GM18873 (cell line): ENCODE measurements around the gene CLDN22.
A peak's percentile ranks its signal among the peaks of the same experiment; 100 is the strongest.
"Not testable (repeated sequence)": the region's sequence is repeated elsewhere in the genome, so short reads cannot be mapped to it uniquely, and the experiment has no call there.

Source experiments
- ATAC-seq: cut with Tn5 transposase; IDR thresholded peaks from one replicate; pipeline ENCODE4 v1.9.1; 2021; ENCODE audit warnings: mild to moderate bottlenecking, moderate library complexity, moderate number of reproducible peaks; ENCODE audit not compliant: unreplicated experiment, low FRiP score

Gene CLDN22

DNA sequence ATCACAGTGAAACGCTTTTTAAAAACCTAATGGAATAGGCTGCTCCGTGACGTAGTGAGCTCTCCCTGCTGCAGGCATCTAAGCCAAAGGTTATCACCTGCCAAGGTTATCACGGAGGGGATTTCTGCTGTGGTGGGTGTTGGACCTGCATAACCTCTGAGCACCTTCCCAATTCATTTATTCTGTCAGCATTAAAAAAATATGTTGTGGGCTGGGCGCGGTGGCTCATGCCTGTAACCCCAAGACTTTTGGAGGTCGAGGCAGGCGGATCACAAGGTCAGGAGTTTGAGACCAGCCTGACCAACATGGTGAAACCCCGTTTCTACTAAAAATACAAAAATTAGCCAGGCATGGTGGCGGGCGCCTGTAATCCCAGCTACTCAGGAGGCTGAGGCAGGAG, 4.0 kb upstream of the CLDN22 start:
- ATAC-seq: not testable (repeated sequence)

- no peak for ATAC-seq
Observed at GRCh38 chr4:183323295-183323694, 3.2 kb upstream of the CLDN22 start.

- ATAC-seq: no peak
Observed at GRCh38 chr4:183322326-183322725, 2.2 kb upstream of the CLDN22 start, which contains the start of gene CLDN24. TSS of gene CLDN24 (minus strand) at chr4:183322426. CDS start at chr4:183322426, 0 bp downstream.

DNA sequence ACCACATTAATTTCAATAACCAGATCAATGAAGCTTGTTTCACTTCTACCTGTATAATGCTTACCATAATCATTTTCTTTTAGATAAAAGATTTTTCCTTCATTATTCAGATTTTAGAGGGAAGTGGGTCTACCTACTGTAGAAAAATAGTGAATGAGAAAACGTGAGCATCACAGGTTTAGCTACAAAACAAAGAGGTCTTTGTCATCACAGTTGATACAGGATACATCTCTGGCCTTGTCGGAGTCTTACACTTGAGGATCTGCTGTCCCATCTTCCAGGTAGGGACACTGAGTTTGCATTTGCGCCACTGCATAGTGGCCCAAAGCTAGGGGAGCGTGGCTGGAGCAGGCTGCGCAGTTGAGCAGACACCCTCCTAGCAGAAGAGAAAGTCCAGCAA, 1.4 kb upstream of the CLDN22 start:
- ATAC-seq: no peak

GRCh38 chr4:183321079-183321478, 1.0 kb upstream of the CLDN22 start:
- ATAC-seq: no peak

GRCh38 chr4:183318656-183319055, 1.4 kb downstream of the CLDN22 start:
- ATAC-seq: no peak

DNA sequence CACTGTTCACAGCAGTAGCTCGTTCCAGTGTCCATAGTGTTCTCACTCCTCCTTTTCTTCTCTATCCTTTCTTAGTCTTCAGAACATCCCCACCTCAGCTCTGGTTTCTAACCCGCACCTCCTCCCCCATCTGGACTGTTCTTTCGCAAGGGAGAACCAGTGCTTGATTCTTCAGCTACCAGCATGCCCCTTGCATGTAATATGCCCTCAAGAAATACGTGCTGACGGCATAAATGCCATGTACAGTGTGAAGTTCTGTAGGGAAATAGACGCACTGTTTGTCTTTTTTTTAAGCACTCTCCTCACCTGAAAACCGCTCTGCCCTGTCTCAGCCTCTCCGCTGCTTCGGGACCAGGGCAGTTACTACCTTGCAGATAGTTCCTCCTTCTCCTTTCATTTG, 5.3 kb downstream of the CLDN22 start:
- no peak for ATAC-seq

DNA sequence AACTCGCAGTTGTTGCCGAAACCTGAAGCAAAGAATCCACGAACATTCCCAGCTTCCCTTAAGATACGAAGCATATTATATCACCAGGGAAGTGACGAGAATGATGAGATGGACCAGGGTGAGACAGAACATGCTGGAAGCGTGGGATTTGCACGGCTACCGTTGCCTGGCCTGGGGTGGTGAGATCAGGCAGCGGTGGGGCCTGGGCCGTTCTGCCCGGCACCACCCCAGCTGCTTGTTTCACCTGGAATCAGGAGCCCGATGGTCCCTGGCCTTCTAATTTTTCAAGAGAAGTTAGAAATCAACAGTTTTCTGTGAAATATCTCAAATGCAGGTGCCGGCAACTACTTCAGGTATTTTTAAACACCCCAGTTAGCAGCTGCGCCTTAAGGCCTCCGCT, 5.7 kb downstream of the CLDN22 start:
- ATAC-seq: no peak

DNA sequence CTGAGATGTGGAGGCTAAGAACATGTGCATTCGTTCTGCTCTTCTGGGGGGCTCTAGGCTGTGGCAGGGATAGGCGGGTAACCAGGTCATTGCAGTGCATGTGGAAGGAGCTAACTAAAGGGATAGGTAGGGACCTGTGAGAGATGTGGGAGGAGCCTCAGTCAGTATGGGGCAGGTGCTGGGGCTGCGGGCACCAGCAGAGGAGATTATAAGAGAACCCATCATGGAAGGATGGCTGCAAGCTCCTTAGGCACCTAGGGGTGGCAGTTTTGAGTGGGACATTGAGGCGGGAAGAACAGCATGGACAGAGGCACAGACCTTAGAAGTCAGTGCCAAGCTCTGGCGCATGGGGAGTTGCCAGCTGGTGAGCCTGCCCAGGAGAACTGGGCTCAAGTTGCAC, 7.2 kb downstream of the CLDN22 start:
- ATAC-seq: no peak

DNA sequence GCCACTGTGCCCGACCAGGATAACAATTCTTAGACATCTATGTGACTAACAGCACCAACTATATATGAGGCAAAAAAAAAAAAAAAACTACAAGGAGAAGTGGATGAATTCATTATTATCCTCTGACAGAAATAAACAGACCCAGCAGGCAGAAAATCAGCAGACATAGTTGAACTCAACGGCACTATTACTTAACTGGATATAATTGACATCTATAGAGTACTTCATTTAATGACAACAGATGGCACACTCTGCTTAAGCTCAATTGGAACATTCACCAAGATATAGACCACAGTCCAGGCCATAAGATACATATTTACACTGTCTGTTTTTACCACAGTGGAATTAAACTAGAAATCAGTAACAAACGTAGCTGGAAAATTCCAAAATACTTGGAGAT, 13.3 kb downstream of the CLDN22 start:
- no peak for ATAC-seq

GRCh38 chr4:183304538-183304937, 15.5 kb downstream of the CLDN22 start:
- ATAC-seq: no peak

- ATAC-seq: no peak
Observed at GRCh38 chr4:183304067-183304466, 16.0 kb downstream of the CLDN22 start.

- no peak for ATAC-seq
Observed at GRCh38 chr4:183303301-183303700, 16.8 kb downstream of the CLDN22 start.

DNA sequence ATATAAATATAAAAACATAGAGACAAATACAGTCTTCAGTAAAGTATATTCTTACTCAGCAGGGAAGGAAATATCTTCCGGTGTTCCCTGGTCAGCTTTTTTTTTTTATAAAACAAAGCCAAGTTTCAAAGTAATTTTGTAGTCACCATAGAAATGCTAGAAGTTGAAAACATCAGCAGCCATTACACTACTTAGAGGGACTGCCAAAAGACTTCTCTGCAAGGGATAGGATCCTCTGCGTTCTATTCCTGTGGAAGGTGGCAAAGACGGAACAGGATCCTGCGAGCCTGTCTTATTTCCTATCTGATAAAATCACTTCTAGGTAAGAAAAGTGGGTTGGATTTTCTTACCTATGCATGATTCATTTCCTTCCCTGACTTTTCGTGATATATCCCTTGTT, 19.4 kb downstream of the CLDN22 start:
- ATAC-seq: no peak

DNA sequence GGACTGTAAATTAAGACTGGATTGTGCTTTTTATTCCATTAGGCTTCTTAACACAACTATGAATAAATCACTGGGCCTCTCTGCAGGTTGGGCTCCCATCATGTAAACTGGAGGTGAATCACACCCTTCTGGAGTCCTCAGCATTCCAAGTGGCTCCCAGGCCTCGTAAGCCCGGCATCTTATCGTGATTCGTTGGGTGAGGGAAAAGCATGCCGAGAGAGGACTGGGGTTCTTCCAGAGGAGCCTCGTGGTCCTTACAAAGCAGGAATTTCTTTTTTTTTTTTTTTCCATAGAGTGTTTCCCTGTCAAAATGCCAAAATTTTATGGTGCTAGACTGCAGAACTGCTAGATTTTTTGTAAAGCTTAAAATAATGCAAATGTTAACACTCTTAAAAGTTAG, 20.0 kb downstream of the CLDN22 start:
- ATAC-seq: no peak

- no peak for ATAC-seq
Observed at GRCh38 chr4:183299464-183299863, 20.6 kb downstream of the CLDN22 start.

- ATAC-seq: peak; percentile 80
Observed at GRCh38 chr4:183297675-183298074, 22.4 kb downstream of the CLDN22 start.

- no peak for ATAC-seq
Observed at GRCh38 chr4:183295711-183296110, 24.4 kb downstream of the CLDN22 start.

DNA sequence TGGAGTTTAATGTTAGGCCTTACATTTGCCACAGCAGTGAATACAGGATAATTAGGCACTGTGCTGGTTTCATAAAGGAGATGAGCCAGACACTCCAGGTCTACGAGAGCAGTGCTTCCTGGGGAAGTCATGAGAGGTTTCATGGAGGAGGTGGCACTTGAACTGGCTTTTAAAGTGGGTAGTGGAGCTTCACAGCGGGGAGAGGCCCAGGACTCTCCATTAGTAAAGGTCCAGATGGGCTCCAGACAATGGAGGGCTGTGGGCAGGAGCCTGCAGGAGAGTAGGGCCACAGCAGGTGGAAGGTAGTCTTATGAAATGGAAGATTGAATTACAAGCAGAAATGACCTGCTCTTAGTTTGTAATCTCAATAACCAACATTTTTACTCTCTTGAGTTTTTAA, 29.0 kb downstream of the CLDN22 start:
- no peak for ATAC-seq

DNA sequence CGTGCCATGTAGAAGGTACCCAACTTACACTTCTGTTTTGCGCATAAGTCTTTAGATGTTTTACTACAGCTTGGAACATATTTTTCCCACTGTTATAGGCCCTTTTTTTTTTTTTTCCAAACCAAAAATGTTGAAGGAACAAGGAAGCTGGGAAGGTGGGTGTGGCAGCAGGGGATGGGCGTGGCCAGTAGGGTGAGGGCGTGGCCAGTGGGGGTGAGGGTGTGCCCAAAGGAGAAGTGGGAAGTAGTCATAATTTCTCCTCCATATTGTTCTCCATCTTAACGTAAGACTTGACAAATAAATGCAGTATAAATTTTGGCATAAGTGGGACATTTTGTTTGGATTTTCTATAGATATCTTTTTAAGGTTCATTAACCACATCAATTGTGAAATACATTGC, 30.4 kb downstream of the CLDN22 start:
- ATAC-seq: no peak

DNA sequence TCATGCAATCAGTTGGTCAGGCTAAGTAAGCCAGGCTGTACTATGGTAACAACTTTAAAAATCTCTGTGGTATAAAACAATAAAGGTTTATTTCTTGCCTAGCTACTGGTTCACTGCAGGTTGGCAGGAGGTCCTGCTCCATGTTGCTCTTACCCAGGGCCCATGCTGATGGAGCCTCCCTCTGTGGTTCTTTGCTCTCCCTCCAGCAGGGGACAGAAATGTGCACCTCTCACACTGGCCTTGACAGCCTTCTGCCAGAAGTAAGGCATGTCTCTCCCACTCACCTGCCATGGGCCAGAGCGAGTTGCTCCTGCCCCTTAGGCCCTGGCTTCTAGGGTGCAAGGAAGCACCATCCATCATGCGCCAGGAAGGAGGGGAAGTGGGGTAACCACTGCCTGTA, 31.1 kb downstream of the CLDN22 start:
- no peak for ATAC-seq

DNA sequence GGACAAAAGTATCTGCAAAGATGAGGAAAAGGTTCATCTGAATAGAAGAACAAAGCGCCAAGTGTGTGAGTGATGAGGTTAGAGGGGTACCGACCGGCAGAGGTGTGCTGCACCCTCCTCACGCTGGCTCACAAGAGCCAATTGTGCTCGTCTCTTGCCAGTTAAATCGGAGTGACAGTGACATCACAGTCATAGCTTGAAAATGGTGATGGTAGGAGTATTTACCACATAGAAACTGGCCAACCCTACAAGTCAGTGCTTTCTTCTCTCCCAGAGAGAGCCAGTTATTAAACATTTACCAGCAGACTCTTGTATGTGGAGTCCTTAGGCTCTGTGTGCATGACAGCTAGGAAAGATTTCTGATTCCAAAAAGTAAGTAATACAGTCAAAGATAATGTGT, 32.4 kb downstream of the CLDN22 start:
- ATAC-seq: peak; percentile 87

DNA sequence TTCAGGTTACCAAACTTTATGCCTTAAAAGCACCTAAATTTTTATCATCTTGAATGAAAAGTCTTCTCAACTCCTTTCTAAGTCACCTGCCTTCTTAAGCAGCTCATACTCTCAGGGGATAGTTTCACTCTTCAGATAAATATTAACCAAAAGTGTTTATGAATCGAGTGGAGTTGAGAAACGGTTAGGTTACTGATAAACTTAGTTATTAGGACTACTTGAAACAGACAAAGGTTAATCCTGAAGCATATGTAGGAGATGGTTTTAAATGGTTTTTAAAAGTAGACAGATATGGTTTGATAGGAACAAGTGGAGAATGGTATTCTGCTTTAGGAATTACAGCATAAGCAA, 32.8 kb downstream of the CLDN22 start:
- ATAC-seq: peak; percentile 70
